Panc1 (cell line): Measurements from ENCODE around the gene KLHL3.

Experiments used
- POLR2AphosphoS5 ChIP-seq: IDR thresholded peaks from 2 replicates; pipeline ENCODE4 v1.6.1; 2012; ENCODE audit warnings: mild to moderate bottlenecking, low read depth, low read length, moderate library complexity
- TF ChIP-seq, protein P1 (sequence below): fragments of 450-650 bp; IDR thresholded peaks from 2 replicates; pipeline ENCODE4 v1.5.1; 2017; ENCODE audit warnings: mild to moderate bottlenecking
- TF ChIP-seq, protein P2 (sequence below), 2 experiments: IDR thresholded peaks; 2 replicates each; pipeline ENCODE4 v1.6.1; 2011 to 2012; ENCODE audit warnings: low read depth in 2 of 2, control low read depth in 1 of 2, low read length in 1 of 2, mild to moderate bottlenecking in 1 of 2, moderate library complexity in 1 of 2; ENCODE audit not compliant: insufficient read depth in 1 of 2

DNA sequence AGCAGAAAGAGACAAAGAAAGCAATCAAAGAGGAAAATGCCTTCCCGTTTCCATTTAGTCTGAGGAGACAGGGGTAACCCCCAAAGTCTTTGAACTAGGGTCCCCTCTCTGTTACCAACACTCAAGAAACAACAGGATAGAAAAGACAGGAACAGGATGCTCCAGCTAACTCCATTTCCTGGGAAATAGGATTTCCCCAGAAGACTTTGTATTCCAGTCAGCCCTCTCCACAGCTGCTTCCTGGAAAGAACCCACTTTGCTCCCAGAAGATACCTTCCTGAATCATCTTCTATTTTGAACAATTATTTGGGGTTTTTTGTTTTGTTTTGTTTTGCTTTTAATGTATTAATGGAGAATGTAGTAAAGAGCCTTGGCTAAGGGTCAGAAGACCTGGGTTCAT is 56.0 kb downstream of the KLHL3 start:
- TF ChIP-seq, protein P1, sequence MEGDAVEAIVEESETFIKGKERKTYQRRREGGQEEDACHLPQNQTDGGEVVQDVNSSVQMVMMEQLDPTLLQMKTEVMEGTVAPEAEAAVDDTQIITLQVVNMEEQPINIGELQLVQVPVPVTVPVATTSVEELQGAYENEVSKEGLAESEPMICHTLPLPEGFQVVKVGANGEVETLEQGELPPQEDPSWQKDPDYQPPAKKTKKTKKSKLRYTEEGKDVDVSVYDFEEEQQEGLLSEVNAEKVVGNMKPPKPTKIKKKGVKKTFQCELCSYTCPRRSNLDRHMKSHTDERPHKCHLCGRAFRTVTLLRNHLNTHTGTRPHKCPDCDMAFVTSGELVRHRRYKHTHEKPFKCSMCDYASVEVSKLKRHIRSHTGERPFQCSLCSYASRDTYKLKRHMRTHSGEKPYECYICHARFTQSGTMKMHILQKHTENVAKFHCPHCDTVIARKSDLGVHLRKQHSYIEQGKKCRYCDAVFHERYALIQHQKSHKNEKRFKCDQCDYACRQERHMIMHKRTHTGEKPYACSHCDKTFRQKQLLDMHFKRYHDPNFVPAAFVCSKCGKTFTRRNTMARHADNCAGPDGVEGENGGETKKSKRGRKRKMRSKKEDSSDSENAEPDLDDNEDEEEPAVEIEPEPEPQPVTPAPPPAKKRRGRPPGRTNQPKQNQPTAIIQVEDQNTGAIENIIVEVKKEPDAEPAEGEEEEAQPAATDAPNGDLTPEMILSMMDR, result no peak
- TF ChIP-seq POLR2AphosphoS5, result no peak
- TF ChIP-seq, protein P2, sequence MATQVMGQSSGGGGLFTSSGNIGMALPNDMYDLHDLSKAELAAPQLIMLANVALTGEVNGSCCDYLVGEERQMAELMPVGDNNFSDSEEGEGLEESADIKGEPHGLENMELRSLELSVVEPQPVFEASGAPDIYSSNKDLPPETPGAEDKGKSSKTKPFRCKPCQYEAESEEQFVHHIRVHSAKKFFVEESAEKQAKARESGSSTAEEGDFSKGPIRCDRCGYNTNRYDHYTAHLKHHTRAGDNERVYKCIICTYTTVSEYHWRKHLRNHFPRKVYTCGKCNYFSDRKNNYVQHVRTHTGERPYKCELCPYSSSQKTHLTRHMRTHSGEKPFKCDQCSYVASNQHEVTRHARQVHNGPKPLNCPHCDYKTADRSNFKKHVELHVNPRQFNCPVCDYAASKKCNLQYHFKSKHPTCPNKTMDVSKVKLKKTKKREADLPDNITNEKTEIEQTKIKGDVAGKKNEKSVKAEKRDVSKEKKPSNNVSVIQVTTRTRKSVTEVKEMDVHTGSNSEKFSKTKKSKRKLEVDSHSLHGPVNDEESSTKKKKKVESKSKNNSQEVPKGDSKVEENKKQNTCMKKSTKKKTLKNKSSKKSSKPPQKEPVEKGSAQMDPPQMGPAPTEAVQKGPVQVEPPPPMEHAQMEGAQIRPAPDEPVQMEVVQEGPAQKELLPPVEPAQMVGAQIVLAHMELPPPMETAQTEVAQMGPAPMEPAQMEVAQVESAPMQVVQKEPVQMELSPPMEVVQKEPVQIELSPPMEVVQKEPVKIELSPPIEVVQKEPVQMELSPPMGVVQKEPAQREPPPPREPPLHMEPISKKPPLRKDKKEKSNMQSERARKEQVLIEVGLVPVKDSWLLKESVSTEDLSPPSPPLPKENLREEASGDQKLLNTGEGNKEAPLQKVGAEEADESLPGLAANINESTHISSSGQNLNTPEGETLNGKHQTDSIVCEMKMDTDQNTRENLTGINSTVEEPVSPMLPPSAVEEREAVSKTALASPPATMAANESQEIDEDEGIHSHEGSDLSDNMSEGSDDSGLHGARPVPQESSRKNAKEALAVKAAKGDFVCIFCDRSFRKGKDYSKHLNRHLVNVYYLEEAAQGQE (IDR thresholded peaks at IDR 0.05; ENCODE audit: insufficient read depth in 1 of 2, low read depth in 2 of 2, low read length in 1 of 2), result no peak
